ENCODE data around the gene PSMB4.

GRCh38 chr1:151362308-151363155 is 36.8 kb upstream of the PSMB4 start:
- no peak for TF ChIP-seq CTCF (conservative IDR thresholded peaks at IDR 0.05; ENCODE audit: low read depth, low read length)
- no peak for TF ChIP-seq EZH2 (IDR thresholded peaks at IDR 0.05; ENCODE audit: borderline replicate concordance, low read depth, low read length, poor library complexity, severe bottlenecking)
